Fibroblast of peridontal ligament (primary cell): ENCODE measurements around the gene DCLRE1C.
"Not testable (repeated sequence)": the region's sequence is repeated elsewhere in the genome, so short reads cannot be mapped to it uniquely, and the experiment has no call there.

Source experiments
- DNase-seq: peaks from one replicate; pipeline ENCODE4 v3.0.0-alpha.2; 2010; ENCODE audit errors: extremely low read depth

DCLRE1C gene

DNA sequence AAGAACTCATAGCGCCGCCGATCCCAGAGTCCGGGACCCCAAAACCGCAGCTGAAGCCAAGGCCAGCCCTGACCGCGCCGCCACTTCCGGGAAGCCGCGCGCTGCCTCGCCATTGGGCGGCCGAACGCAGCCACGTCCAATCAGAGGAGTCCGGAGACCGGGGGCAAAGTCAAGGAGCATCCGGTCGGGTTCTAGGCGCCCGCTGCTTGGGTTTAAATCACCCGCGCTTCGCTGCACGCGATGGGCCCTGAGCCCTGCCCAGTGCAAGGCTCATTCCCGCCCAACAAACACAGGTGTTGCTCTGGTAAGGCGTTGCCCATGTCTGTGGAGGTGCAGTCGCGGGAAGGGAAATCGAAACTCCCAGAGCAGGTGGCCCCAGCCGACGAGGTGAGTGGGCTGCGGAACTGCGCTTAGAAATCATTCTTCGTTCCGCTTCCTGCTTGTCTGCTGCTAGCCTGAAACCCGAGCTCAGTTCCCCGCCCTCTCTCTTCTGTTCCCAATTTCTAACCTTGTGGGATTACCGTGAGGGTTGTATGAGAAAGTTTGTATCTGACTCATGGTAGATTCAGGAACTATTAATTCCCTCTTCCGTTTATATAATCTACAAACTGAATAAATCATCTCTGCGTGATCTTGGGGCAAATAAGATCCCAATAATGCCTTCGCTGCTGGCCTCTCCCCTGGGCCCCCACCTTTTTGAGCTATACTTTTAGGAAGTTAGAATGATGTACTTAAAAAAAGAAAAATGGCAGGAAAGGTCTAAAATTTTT, at the start of gene DCLRE1C:
Gene DCLRE1C, minus strand, starts transcription at position 96 of the 770 bp plus-strand sequence. Its CDS starts 86 bp downstream, at position 10.
- peak; percentile 85 for DNase-seq

DNA sequence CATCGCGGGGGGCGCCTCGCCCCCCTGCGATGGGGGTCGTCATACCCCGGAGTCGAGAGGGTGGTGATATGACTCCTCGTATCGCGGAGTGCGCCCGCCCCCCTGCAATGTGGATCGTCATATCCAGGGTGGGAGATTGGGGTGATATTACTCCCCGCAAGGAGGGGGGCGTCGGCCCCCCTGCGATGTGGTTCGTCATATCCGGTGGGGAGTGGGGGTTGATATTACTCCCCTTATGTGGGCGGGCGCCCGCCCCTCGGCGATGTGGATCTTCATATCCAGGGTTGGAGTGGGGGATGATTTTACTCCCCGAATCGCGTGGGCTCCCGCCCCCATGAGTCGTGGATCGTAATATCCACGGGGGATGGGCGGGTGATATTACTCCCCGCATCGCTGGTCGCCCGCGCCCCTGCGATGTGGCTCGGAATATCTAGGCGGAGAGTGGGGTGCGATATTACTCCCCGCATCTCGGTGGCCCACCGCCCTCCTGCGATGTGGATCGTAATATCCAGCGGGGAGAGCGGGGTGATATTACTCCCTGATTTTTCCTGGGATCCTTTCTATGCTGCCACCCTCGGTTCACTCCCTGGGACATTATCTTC, 42.2 kb upstream of the DCLRE1C start:
- no peak for DNase-seq

DNA sequence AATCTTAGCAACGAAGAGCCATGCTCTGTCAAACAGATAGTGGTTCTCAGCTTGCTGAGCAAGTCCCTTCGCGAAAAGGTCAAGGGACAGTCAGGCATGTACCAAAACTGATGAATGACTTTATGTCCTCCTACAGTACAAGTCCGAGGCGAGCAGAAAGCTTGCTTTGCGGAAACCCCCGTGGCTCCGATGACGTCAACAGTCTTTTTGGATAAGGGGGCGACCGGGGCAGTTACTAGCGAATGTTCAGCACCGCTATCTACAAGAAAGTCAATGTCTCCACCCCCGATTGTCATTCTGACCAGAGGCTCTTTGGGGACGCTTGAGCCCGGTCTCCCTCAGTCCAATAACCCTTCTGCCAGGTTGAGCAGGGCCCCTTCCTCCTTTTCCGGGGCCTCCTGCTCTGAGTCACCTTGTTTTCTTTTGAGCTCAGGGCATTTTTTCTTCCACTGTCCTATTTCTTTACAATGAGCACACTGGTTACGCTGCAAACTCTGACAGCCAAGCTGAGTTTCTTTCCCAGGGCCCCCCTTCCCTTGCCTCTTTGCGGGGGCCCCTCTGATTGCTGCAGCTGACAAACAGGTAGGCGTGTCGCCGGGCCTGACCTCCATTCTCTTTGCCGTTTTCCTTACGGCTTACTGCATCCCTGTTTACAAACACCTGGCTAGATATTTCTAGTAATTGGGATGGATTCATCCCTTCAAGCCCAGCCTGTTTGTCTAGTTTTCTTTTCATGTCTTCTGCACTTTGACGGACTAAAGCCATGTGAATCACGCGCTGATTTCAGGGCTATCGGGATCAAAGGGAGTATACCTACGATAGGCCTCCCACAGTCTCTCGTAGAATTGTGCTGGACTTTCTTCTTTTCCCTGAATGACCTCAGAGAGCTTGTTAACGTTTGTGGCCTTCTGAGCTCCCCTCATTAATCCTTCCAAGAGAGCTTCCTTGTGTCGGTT, 39.9 kb upstream of the DCLRE1C start:
- not testable (repeated sequence) for DNase-seq

DNA sequence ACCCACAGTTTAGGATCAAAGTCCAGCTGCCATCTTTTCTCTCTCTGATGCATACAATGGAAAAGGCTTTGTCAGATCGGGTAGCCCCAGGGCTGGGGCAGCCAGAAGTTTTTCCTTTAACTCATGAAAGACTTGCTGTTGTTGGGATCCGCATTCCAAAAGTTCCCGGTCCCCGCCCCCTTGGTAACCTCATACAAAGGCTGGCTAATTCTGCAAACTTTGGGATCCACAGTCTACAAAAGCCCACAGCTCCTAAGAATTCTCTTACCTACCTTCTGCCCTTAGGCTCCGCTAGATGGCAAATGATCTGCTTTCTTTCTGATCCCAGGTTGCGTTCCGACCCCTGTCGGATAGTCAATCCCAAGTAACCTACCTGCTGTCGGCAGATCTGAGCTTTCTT, 38.4 kb upstream of the DCLRE1C start:
- not testable (repeated sequence) for DNase-seq

GRCh38 chr10:14991035-14991749, 37.3 kb upstream of the DCLRE1C start:
- DNase-seq: peak; percentile 14

DNA sequence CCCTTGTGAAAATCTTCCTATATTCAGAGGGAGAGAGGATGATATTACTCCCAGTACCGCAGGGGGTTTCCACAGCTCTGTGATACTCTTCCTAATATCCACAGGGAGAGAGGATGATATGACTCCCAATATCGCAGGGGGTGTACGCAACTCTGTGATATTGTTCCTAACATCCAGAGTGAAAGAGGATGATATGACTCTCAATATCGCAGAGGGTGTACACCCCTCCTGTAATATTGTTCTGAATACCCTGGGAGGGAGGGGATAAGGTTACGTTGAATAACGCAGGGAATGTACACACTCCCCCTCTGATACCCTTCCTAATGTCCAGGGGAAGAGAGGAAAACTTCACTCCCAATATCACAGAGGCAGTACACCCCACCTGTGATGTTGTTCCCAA, 35.7 kb upstream of the DCLRE1C start:
- not testable (repeated sequence) for DNase-seq

- no peak for DNase-seq
These were observed 28.8 kb upstream of the DCLRE1C start for GRCh38 chr10:14982744-14983143.

GRCh38 chr10:14975672-14976273, 21.9 kb upstream of the DCLRE1C start:
- DNase-seq: no peak

- not testable (repeated sequence) for DNase-seq
These were observed 20.5 kb upstream of the DCLRE1C start for GRCh38 chr10:14974153-14974998.

- peak; percentile 14 for DNase-seq
These were observed 18.1 kb upstream of the DCLRE1C start for GRCh38 chr10:14971867-14972448.

DNA sequence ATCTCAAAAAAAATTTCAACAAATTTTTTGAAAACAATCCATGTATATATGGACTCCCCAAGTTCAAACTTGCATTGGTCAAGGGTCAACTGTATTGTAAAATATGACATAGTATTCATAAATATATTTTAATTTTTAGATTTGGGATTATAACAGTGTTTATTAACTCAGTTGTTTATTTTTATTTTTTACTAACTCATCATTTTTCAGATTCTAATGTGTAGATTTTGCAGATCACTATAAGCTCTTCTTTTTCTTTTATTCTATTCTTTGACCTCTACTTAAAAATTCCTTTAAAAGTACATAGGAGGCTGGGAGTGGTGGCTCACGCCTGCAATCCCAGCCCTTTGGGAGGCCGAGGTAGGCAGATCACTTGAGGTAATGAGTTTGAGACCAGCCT, 14.0 kb upstream of the DCLRE1C start:
- DNase-seq: no peak

DNA sequence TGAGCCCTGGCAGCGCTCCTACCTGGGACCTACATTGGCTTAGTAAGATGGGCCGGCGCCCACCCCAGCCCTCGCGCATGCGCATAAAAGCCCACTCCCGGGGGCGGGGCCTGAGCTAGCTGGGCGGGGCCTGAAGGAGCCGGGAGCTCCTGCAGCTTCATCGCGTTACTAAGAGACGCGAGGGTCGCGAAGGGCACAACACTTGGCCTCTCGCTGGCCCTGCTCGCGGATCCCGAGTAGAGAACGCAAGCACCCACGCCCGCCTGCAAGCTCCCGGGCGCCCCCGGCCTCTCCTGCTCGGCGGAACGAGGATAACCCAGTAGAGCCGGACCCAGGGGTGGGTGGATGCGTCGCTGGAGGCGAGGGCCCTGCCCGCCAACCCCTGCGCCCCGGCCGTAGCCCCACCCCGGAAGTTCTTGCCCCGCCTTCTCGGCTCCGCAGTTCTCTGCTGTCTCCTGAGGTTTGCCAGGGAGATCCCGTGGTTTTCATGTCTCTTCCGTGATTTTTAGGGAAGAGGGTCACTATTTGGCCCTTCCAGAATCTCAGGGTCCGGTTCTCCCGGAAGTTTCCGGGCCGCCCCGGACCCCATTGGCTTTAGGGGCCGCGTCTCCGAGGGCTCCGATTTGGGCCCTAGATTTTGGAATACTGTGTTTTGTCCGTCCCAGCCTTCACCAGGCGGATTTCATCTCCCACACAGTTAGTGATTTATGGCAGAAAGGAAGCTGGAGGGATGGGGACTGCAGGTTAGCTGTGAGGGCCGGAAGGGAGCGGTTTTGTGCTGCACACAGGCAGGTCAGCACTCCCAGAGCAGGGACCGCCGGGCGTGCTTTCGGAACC, 5.5 kb upstream of the DCLRE1C start, which contains the start of gene MEIG1:
Gene MEIG1, plus strand, starts transcription at position 168 of the 837 bp plus-strand sequence. CDS start 7,081 bp downstream, outside the sequence.
- peak; percentile 94 for DNase-seq

DNA sequence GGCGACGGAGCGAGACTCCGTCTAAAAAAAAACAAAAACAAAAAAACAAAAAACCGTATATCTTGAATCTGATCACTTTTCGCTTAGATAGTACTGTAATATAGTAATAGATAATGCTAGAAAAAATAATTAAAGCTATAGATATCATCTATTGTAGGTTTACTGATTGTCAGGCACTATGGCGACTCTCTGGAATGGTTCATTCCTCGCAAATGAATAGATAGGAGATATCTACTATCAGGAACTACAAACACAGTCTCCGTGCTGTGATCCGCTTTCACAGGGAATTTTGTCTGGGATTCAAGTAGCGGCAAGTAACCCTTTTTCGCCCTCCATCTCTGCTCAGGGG, 5.0 kb upstream of the DCLRE1C start:
- DNase-seq: no peak

DNA sequence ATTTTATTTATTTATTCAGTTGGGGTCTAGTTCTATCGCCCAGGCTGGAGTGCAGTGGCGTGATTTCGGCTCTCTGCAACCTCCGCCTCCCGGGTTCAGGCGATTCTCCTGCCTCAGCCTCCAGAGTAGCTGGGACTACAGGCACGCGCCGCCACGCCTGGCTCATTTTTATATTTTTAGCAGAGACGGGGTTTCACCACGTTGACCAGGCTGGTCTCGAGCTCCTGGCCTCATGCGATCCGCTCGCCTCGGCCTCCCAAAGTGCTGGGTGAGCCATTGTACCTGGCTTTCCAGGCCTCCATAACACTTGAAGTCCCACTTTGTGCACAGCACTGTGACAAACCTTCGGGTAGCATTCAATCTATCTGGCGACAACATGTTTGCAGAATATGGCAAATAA, 1.0 kb upstream of the DCLRE1C start:
- no peak for DNase-seq

- DNase-seq: peak; percentile 74
These were observed 384 bp downstream of the DCLRE1C start for GRCh38 chr10:14953424-14954000.

GRCh38 chr10:14952851-14953423, 959 bp downstream of the DCLRE1C start:
- no peak for DNase-seq

GRCh38 chr10:14949291-14949690, 4.6 kb downstream of the DCLRE1C start:
- DNase-seq: peak; percentile 11

DNA sequence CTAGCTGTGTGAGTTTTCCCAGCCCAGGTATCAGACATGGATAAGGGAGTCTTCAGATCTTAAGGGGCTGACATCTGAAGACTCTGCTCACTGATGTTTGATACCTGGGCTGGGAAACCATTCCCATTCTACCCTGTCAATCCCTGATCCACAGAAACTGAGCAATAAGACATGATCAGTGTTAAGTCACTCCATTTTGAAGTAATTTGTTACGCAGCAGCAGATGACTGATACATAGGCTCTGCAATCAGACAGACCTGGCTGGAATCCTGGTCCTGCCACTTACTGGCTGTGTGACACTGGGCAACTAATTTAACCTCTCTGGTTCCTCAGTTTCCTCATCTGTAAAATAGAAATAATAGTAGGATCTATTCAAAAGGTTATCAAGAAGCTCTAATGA, 6.6 kb downstream of the DCLRE1C start:
- no peak for DNase-seq
